Stimulated activated CD4-positive, alpha-beta T cell treated with anti-CD3 and anti-CD28 coated beads, Interleukin-15, amount 100 ng/mL, for 48 hours (primary cell): Measurements from ENCODE around the gene PLEKHS1.

Experiments used
- DNase-seq, 2 donors: peaks; one replicate each; pipeline ENCODE4 v3.0.0-alpha.2; 2020; ENCODE audit warnings: low read depth in 2 of 2

Gene PLEKHS1

DNA sequence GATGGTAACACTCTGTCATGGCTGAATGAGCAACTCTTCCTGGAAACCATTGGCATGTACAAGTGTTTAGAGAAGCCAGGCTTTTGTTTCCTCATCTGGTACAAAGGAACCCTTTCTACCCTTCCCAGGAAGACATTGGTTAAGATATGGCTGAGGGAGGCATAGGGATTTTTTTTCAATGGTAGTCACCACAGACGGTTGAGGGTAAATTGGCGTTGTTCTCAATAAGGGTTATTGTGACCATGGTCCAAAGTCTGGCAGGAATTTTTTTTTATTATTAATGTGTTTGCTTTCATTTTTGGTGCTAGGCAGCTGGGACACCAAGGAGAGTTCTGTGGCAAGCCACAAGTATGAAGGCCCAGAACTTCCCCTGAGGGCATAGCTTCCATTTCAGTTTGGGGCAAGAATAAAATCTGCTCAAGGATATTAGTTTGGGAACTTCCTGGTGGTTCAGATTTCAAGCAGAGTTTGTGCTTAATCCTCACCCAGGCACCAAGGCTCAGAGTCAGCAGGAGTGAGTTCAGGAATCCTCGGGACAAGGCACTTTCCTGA is at the start of gene PLEKHS1:
TSS of gene PLEKHS1 (plus strand) at position 502 of the 552 bp plus-strand sequence. CDS start 3,596 bp downstream, outside the sequence.
- DNase-seq = no peak

DNA sequence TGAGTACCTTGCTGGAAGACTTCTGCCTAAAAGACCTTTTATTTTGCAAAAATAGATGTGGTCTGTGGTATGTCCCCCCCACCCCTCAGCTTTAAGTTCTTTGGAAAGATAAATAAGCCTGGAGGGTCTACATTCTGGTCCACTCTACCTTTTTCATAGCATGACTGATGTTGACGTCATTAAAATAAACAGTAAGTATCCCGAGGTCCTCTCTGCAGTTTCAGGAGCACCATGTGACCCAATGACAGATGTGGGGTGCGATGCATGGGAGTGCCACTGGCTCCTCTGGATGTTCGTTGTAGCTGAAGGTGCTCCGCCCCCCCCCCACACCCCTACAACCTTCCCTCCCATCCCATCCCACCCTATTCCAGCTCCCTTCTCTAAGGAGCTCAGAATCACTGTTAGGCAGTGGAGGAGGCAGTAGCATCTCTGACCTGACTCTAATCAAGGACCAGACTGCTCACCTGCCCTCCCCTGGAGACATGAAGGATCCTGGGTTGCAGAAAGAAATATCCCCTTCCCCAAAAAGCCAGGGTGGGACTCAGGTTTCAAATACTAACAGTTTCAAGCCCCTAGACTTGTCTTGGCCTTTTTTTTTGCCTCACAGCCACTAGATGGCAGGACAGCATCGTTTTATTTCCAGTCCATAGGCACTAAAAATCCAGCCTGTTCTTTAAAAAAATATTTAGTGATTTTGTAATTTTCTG is 46.7 kb upstream of the PLEKHS1 start:
- no peak for DNase-seq

- no peak for DNase-seq
Measured at GRCh38 chr10:113705344-113705652, 46.2 kb upstream of the PLEKHS1 start.

GRCh38 chr10:113706623-113707022 is 44.9 kb upstream of the PLEKHS1 start:
- DNase-seq = no peak

DNA sequence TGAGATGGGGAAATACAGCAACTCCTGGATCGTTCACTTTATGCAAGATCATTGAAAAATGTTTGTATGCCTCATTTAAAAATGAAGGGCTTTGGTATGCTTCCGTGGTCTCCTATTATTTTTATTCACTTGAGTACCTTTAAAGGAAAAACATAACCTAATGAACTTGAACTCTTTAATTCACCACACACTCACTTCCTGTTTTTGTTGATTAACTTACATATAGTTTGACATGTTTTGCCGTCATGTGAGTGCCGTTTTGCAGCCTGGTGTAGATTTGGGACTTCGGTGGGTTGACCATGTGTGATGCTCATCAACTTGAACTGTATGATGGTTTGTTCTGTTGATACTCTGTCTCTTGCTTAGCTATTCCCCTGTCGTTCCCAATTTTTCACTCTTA is 42.8 kb upstream of the PLEKHS1 start:
- no peak for DNase-seq

- no peak for DNase-seq
Measured at GRCh38 chr10:113709221-113709838, 42.2 kb upstream of the PLEKHS1 start.

- no peak for DNase-seq
Measured at GRCh38 chr10:113711142-113711541, 40.3 kb upstream of the PLEKHS1 start.

- DNase-seq = no peak
Measured at GRCh38 chr10:113712024-113712423, 39.5 kb upstream of the PLEKHS1 start.

- no peak for DNase-seq
Measured at GRCh38 chr10:113712755-113713639, 38.5 kb upstream of the PLEKHS1 start.

DNA sequence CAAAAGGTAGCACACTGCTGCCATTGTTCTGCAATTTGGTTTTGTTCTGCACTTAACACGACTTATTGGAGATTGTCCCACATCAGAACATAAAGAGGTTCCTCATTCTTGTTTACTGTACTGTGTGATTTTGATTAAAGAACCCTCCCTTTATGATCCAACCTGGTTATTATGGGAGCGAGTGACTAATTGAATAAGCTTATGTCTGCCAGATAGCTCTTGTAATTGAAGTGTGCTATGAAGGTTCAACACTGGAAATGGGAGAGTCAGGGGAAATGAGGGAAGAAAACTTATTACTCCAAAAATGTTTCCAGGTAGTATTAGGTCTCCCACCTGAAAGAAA is 37.9 kb upstream of the PLEKHS1 start:
- DNase-seq = no peak

GRCh38 chr10:113716109-113716910 is 35.2 kb upstream of the PLEKHS1 start:
- DNase-seq = no peak

DNA sequence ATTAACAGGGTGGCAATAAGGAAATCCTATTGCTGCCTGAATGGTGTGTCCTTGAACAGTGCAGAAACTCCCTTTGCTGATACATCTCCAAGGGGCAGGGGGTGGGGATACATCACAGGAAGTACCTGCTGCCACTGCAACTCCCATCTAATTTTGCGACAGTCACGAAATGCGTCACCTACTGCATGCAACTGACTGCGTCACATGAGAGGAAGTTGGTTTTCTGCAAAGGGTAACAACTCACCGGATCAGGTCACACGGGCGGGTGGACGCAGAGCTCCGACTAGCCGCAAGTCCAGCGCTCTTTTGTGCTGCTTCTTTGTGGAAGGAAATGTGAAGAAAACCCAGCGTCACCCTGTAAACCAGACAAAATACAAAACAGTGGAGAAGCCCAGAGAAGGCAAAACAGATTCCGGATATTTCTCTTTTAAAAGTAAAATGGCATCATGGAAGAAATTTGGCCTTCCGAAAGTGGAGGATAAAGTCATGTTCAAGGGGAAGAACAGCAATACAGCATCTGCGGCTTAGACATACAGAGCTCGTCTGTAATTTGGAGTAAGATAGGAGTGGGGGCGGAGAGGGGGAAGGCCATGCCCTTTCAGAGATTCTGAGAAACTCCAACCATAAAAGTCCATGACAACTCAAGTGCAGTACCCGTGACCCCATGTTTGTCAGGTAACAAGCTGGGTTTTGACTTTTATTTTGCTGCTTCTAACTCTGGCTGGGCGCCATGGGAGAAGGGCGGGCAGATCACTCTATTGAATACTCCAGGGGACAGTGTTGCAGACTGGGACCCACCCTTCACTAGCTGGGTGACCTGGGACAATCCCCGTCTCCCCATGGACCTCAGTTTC is 32.3 kb upstream of the PLEKHS1 start:
- no peak for DNase-seq

- no peak for DNase-seq
Measured at GRCh38 chr10:113720386-113720785, 31.1 kb upstream of the PLEKHS1 start.

- DNase-seq = no peak
Measured at GRCh38 chr10:113732160-113732881, 19.2 kb upstream of the PLEKHS1 start.

DNA sequence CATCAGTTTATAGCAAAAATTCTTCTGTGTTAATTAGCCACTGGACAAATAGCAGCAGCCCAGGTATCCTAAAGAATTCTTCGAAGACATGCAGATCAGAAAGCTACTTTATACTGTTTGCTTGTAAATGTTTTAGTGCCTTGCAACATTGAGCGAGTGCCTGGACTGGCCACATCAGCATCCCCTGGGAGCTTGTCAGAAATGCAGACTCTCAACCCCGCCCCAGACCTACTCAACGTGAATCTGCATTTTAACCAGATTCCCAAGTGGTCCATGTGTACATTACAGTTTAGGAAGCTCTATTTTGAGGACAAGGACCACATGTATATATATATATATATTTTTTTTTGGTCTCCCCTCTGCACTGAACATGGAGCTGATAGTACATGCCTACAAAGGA is 18.5 kb upstream of the PLEKHS1 start:
- no peak for DNase-seq

GRCh38 chr10:113733635-113734034 is 17.8 kb upstream of the PLEKHS1 start:
- DNase-seq = no peak

GRCh38 chr10:113735913-113736312 is 15.6 kb upstream of the PLEKHS1 start:
- no peak for DNase-seq

DNA sequence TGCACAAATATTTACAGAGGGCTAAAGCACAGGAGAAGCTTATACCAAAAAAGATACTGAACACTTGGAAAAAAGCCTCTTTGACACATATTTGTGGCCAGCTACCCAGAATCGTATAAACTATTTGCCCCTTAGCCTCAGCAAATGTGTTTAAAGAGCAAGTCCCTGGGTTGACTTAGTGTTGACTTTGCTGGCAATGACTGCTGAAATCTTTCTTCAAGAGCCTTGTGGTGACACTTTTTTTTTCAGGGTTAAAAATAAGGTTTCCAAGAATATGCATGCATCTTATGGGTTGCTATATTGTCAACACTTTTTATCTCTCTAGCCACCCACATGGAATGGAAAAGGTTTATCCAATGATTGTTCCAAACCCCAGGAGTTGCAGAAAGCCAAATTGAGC is 14.9 kb upstream of the PLEKHS1 start:
- no peak for DNase-seq

- no peak for DNase-seq
Measured at GRCh38 chr10:113739031-113739430, 12.5 kb upstream of the PLEKHS1 start.

DNA sequence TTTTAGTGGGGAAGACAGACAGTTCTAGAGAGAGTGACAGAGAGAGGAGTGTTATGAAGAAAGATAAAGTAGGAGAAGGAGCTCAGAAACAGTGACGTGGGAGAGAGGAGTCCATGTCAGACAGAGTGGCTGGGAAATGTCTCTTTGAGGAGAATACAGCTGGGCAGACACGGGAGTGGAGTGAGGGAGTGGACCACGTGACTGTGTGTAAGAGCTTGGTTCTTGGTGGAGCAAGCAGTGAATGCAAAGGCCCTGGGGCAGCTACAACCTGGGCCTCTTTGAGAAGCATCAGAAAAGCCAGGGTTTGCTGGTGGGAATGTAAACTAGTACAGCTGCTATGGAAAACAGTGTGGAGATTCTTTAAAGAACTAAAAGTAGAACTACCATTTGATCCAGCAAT is 11.9 kb upstream of the PLEKHS1 start:
- no peak for DNase-seq
